Gastrocnemius medialis (tissue), 4 donors: ENCODE measurements around the gene CST6. TPM values are rescaled to one million over a fixed set of nuclear protein-coding genes. Genes with fewer than 3 reads are reported as not detected.
A peak's percentile ranks its signal among the peaks of the same experiment; 100 is the strongest.

Experiments used
- ATAC-seq, 2 donors: fragments of 150-250 bp; one replicate each; pipeline ENCODE4 v1.9.1; 2016
- DNase-seq, 2 donors: peaks; one replicate each; pipeline ENCODE4 v3.0.0-alpha.2; 2019
- H3K27ac ChIP-seq, 4 donors: fragments of 200-600 bp; sonication (generic); 1 replicate in 1 of 4; 2 replicates in 3 of 4; pipeline ENCODE4 v1.5.1; 2016 to 2018; ENCODE audit warnings: mild to moderate bottlenecking in 2 of 4, moderate library complexity in 1 of 4
- H3K27me3 ChIP-seq, 3 donors: fragments of 200-600 bp; sonication (generic) in 2 of 3; 1 replicate in 1 of 3; 2 replicates in 2 of 3; pipeline versions ENCODE4 v1.5.1 to v1.6.0; 2016 to 2019; ENCODE audit warnings: mild to moderate bottlenecking in 1 of 3, moderate library complexity in 1 of 3
- H3K36me3 ChIP-seq, 2 donors: fragments of 200-600 bp; sonication (generic) in 1 of 2; one replicate each; pipeline ENCODE4 v1.5.1; 2017 to 2018
- H3K4me1 ChIP-seq, 2 donors: fragments of 200-600 bp; sonication (generic) in 1 of 2; one replicate each; pipeline ENCODE4 v1.5.1; 2016 to 2017; ENCODE audit warnings: mild to moderate bottlenecking in 2 of 2
- H3K4me3 ChIP-seq, 4 donors: fragments of 200-600 bp; sonication (generic) in 3 of 4; 1 replicate in 1 of 4; 2 replicates in 3 of 4; pipeline ENCODE4 v1.5.1; 2016 to 2019; ENCODE audit warnings: mild to moderate bottlenecking in 2 of 4
- H3K9me3 ChIP-seq, 3 donors: fragments of 200-600 bp; sonication (generic) in 2 of 3; 1 replicate in 1 of 3; 2 replicates in 2 of 3; pipeline ENCODE4 v1.5.1; 2016 to 2019
- POLR2A ChIP-seq, 2 donors: fragments of 450-650 bp; IDR thresholded peaks; one replicate each; pipeline ENCODE4 v1.6.1; 2017; ENCODE audit warnings: antibody characterized with exemption in 2 of 2, mild to moderate bottlenecking in 2 of 2, moderate library complexity in 2 of 2
- in situ Hi-C, 4 donors: fragments of 200-750 bp; cut with MboI; loops; one replicate each; pipeline versions ENCODE4 v1.15.0 to v1.8.0; 2017; ENCODE audit warnings: low sequenced_read_pairs in 4 of 4
- intact Hi-C: fragments of 100-400 bp; cut with DNase I; formaldehyde crosslinking; loops from one replicate; pipeline ENCODE4 v1.15.1; 2023; ENCODE audit warnings: low total_unique reads
- total RNA-seq, 4 donors: library from RNA; depleted of rRNA; stranded (reverse); fragments of >200 nt; gene quantifications; one replicate each; pipeline versions ENCODE4 v1.1.0 to v1.2.3, GENCODE V29; 2016
- TF ChIP-seq, protein P1 (sequence below), 5 experiments: fragments of 450-650 bp in 3 of 5; fragments of 200-600 bp in 2 of 5; sonication (generic) in 2 of 5; IDR thresholded peaks in 4 of 5; conservative IDR thresholded peaks in 1 of 5; 1 replicate in 4 of 5; 2 replicates in 1 of 5; pipeline ENCODE4 v1.5.1; 2016 to 2019; ENCODE audit warnings: antibody characterized with exemption in 5 of 5, mild to moderate bottlenecking in 3 of 5, moderate library complexity in 3 of 5

Gene CST6
- total RNA-seq, 4 donors from 2014 or later: 0.71 to 6.0 (median 3.1) TPM; not detected in 1

GRCh38 chr11:66013762-66014100 lies 1.9 kb downstream of the CST6 start:
- no peaks in the 10 kb centered on the region for H3K9me3 ChIP-seq
- peaks cover 12 to 18% (median 17%) of the 10 kb centered on the region in 3 donors for H3K27me3 ChIP-seq
- intact Hi-C loops: no loop called here
- peaks cover 9 to 15% of the 10 kb centered on the region in 2 donors for H3K4me1 ChIP-seq
- no peaks in the 10 kb centered on the region for H3K36me3 ChIP-seq
- DNase-seq (no peak), ATAC-seq (no peak)
- no peak overlapping the region for H3K27ac ChIP-seq
- in situ Hi-C loops: no loop called here
- TF ChIP-seq, protein P1, sequence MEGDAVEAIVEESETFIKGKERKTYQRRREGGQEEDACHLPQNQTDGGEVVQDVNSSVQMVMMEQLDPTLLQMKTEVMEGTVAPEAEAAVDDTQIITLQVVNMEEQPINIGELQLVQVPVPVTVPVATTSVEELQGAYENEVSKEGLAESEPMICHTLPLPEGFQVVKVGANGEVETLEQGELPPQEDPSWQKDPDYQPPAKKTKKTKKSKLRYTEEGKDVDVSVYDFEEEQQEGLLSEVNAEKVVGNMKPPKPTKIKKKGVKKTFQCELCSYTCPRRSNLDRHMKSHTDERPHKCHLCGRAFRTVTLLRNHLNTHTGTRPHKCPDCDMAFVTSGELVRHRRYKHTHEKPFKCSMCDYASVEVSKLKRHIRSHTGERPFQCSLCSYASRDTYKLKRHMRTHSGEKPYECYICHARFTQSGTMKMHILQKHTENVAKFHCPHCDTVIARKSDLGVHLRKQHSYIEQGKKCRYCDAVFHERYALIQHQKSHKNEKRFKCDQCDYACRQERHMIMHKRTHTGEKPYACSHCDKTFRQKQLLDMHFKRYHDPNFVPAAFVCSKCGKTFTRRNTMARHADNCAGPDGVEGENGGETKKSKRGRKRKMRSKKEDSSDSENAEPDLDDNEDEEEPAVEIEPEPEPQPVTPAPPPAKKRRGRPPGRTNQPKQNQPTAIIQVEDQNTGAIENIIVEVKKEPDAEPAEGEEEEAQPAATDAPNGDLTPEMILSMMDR (IDR thresholded peaks at IDR 0.05 in 4 of 5, conservative IDR thresholded peaks at IDR 0.05 in 1 of 5): no peak
- no peak for TF ChIP-seq POLR2A (IDR thresholded peaks at IDR 0.05)
- H3K4me3 ChIP-seq: no peak overlapping the region

DNA sequence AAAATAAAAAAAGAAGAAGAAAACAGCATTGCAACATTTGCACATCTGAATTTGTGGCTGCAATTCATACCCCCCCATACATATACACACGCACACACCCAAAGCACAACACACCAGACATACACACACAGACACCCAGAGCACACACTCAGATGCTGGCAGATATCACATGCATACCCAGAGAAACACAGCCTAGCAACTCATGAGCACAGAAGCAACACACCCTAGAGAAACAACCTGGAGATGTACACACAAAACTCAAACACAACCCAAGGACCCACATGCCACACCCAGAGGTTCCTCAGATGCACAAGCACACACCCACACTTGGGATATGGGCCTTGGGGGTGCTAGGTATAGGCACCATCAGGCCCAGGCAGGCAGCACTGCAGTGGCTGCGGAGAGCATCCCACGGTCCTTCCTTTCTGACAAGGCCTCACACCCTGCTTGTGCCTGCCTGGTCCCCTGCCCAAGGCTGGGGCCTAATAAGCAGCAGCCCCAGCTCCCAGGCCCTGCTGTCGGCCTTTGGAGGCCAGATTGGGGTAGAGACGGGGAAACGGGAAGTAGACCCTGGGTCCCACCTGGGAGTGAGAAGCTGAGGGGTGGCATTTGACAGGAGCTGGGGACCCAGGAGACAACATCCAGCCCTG lies 3.1 kb downstream of the CST6 start:
- in situ Hi-C loops: no loop called here
- DNase-seq (no peak), ATAC-seq (no peak)
- TF ChIP-seq, protein P1 (IDR thresholded peaks at IDR 0.05 in 4 of 5, conservative IDR thresholded peaks at IDR 0.05 in 1 of 5): no peak
- no peak for TF ChIP-seq POLR2A (IDR thresholded peaks at IDR 0.05)
- Histone ChIP-seq H3K27ac (peak overlapping the region in 2 of 4 donors; percentile 34 to 69), H3K9me3 (no peaks in the 10 kb centered on the region), H3K4me1 (peaks cover 9 to 15% of the 10 kb centered on the region in 2 donors), H3K27me3 (peaks cover 12 to 18% (median 17%) of the 10 kb centered on the region in 3 donors), H3K36me3 (no peaks in the 10 kb centered on the region), H3K4me3 (no peak overlapping the region)
- intact Hi-C loops: no loop called here

GRCh38 chr11:66015454-66015881 lies 3.7 kb downstream of the CST6 start:
- ATAC-seq (peak in 1 of 2 donors; percentile 51), DNase-seq (no peak)
- H3K4me3 ChIP-seq: no peak overlapping the region
- H3K27me3 ChIP-seq: peaks cover 12 to 18% (median 17%) of the 10 kb centered on the region in 3 donors
- H3K36me3 ChIP-seq: no peaks in the 10 kb centered on the region
- H3K27ac ChIP-seq: peak overlapping the region in 2 of 4 donors; percentile 34 to 69
- TF ChIP-seq POLR2A (IDR thresholded peaks at IDR 0.05): no peak
- TF ChIP-seq, protein P1 (IDR thresholded peaks at IDR 0.05 in 4 of 5, conservative IDR thresholded peaks at IDR 0.05 in 1 of 5): no peak
- intact Hi-C loops (no loop called here), in situ Hi-C loops (no loop called here)
- peaks cover 9 to 15% of the 10 kb centered on the region in 2 donors for H3K4me1 ChIP-seq
- H3K9me3 ChIP-seq: no peaks in the 10 kb centered on the region

GRCh38 chr11:66015936-66016792 lies 4.4 kb downstream of the CST6 start:
- Histone ChIP-seq H3K27ac (peak overlapping the region in 1 of 4 donors; percentile 69), H3K27me3 (peaks cover 12 to 18% (median 17%) of the 10 kb centered on the region in 3 donors), H3K4me3 (no peak overlapping the region), H3K4me1 (peaks cover 9 to 15% of the 10 kb centered on the region in 2 donors), H3K9me3 (no peaks in the 10 kb centered on the region), H3K36me3 (no peaks in the 10 kb centered on the region)
- DNase-seq: no peak
- no peak for ATAC-seq
- in situ Hi-C loops: no loop called here
- intact Hi-C loops: no loop called here
- no peak for TF ChIP-seq POLR2A (IDR thresholded peaks at IDR 0.05)
- TF ChIP-seq, protein P1 (IDR thresholded peaks at IDR 0.05 in 4 of 5, conservative IDR thresholded peaks at IDR 0.05 in 1 of 5): no peak
